IMR-90 (cell line): ENCODE results near the gene NOXO1. TPM values are rescaled to one million over a fixed set of nuclear protein-coding genes. Genes with fewer than 3 reads are reported as not detected.
"Not testable (repeated sequence)": the region's sequence is repeated elsewhere in the genome, so short reads cannot be mapped to it uniquely, and the experiment has no call there.

Experiments
- ATAC-seq: fragments of 200-7000 bp; cut with Tn5 transposase; 2 replicates; pipeline ENCODE4 v1.9.1; 2020; ENCODE audit warnings: low read depth, mild to moderate bottlenecking, moderate library complexity
- BruUV-seq: library from RNA; stranded (reverse); fragments of 400-500 nt; replicated peaks from 2 replicates; lab custom pipeline; 2021; lab: Mats Ljungman, UMichigan
- CTCF ChIA-PET: fragments of 300-600 bp; formaldehyde crosslinking; extraction: SDS; loops from one replicate; lab custom pipeline; 2021; ENCODE audit warnings: antibody characterized with exemption; lab: Yijun Ruan, JAX
- POLR2A ChIA-PET: fragments of 300-600 bp; sonication (Branson Sonifier 250); formaldehyde crosslinking; loops from one replicate; lab custom pipeline; 2022; ENCODE audit warnings: antibody characterized with exemption; ENCODE audit not compliant: unreplicated experiment; lab: Charles Lee
- DNase-seq: peaks from one replicate; pipeline ENCODE4 v3.0.0; 2013
- H2AFZ ChIP-seq: replicated peaks from 2 replicates; pipeline ENCODE3; 2013; ENCODE audit warnings: low read length, mild to moderate bottlenecking; ENCODE audit not compliant: poor library complexity
- H2AK5ac ChIP-seq: 2 replicates; pipeline ENCODE4 v1.6.1; 2013; ENCODE audit warnings: low read depth, low read length, inconsistent platforms
- H2AK9ac ChIP-seq: replicated peaks from 2 replicates; pipeline ENCODE3; 2013; ENCODE audit warnings: mild to moderate bottlenecking, low read depth, low read length, moderate library complexity; ENCODE audit not compliant: poor library complexity
- H2BK120ac ChIP-seq: 2 replicates; pipeline ENCODE4 v1.6.1; 2013; ENCODE audit warnings: low read depth, low read length, inconsistent platforms
- H2BK15ac ChIP-seq: 3 replicates; pipeline ENCODE4 v1.6.1; 2013; ENCODE audit warnings: low read depth, low read length, inconsistent platforms
- H2BK20ac ChIP-seq: 2 replicates; pipeline ENCODE4 v1.6.1; 2013; ENCODE audit warnings: low read depth, mild to moderate bottlenecking, inconsistent platforms, low read length, moderate library complexity
- H2BK5ac ChIP-seq: 2 replicates; pipeline ENCODE4 v1.6.1; 2013; ENCODE audit warnings: mild to moderate bottlenecking, low read depth, low read length, inconsistent platforms; ENCODE audit not compliant: poor library complexity, severe bottlenecking
- H3K14ac ChIP-seq: replicated peaks from 2 replicates; pipeline ENCODE4 v1.6.1; 2013; ENCODE audit warnings: low read depth, low read length, inconsistent platforms
- H3K18ac ChIP-seq: 2 replicates; pipeline ENCODE4 v1.6.1; 2013; ENCODE audit warnings: low read depth, low read length, control low read depth
- H3K23ac ChIP-seq: 2 replicates; pipeline ENCODE4 v1.6.1; 2013; ENCODE audit warnings: low read depth, low read length, inconsistent platforms
- H3K27ac ChIP-seq: 2 replicates; pipeline ENCODE4 v1.5.1; 2013; ENCODE audit warnings: mild to moderate bottlenecking, control low read depth, low read length; ENCODE audit not compliant: insufficient read depth
- H3K27me3 ChIP-seq: 2 replicates; pipeline ENCODE4 v1.6.1; 2013; ENCODE audit warnings: low read length; ENCODE audit not compliant: control insufficient read depth, insufficient read depth
- H3K36me3 ChIP-seq: 2 replicates; pipeline ENCODE4 v1.6.1; 2013; ENCODE audit warnings: low read length, mixed read lengths; ENCODE audit not compliant: control insufficient read depth, insufficient read depth
- H3K4ac ChIP-seq: 2 replicates; pipeline ENCODE4 v1.6.1; 2013; ENCODE audit warnings: low read depth, low read length, inconsistent platforms
- H3K4me1 ChIP-seq: 2 replicates; pipeline ENCODE4 v1.6.1; 2013; ENCODE audit warnings: low read length, mixed read lengths; ENCODE audit not compliant: control insufficient read depth, insufficient read depth
- H3K4me2 ChIP-seq: 2 replicates; pipeline ENCODE4 v1.6.1; 2013; ENCODE audit warnings: low read depth, mild to moderate bottlenecking, control low read depth, low read length, moderate library complexity
- H3K4me3 ChIP-seq: 2 replicates; pipeline ENCODE4 v1.5.1; 2013; ENCODE audit warnings: low read depth, mild to moderate bottlenecking, control low read depth, low read length, moderate library complexity; ENCODE audit not compliant: insufficient read depth
- H3K56ac ChIP-seq: 2 replicates; pipeline ENCODE4 v1.6.1; 2013; ENCODE audit warnings: low read length, inconsistent platforms; ENCODE audit not compliant: insufficient read depth; ENCODE audit errors: extremely low read depth
- H3K79me1 ChIP-seq, 2 experiments: 2 replicates each; pipeline ENCODE4 v1.6.1; 2013; ENCODE audit warnings: low read length in 2 of 2, inconsistent platforms in 1 of 2, low read depth in 1 of 2
- H3K9ac ChIP-seq: 2 replicates; pipeline ENCODE4 v1.6.1; 2013; ENCODE audit warnings: low read depth, low read length, control low read depth
- H3K9me1 ChIP-seq: 2 replicates; pipeline ENCODE4 v1.6.1; 2013; ENCODE audit warnings: low read length, inconsistent platforms; ENCODE audit not compliant: insufficient read depth
- H3K9me3 ChIP-seq: 2 replicates; pipeline ENCODE4 v1.6.1; 2013; ENCODE audit warnings: low read length; ENCODE audit not compliant: control insufficient read depth, insufficient read depth
- H4K20me1 ChIP-seq: 2 replicates; pipeline ENCODE4 v1.6.1; 2013; ENCODE audit warnings: low read length, inconsistent platforms; ENCODE audit not compliant: insufficient read depth
- H4K5ac ChIP-seq: 2 replicates; pipeline ENCODE4 v1.6.1; 2013; ENCODE audit warnings: mild to moderate bottlenecking, low read depth, low read length, control low read depth
- H4K8ac ChIP-seq, 2 experiments: 2 replicates each; pipeline ENCODE4 v1.6.1; 2013; ENCODE audit warnings: low read depth in 2 of 2, low read length in 2 of 2, control low read depth in 1 of 2, inconsistent platforms in 1 of 2
- H4K91ac ChIP-seq: 2 replicates; pipeline ENCODE4 v1.6.1; 2013; ENCODE audit warnings: low read depth, low read length, inconsistent platforms; ENCODE audit not compliant: insufficient read depth
- WGBS, 2 experiments: methylation state at CpG; one replicate each; pipeline versions ENCODE4 v1.1.5 to v1.1.7; 2013; ENCODE audit warnings: missing lambda C conversion rate in 2 of 2; ENCODE audit not compliant: insufficient read length in 1 of 2; ENCODE audit errors: extremely low coverage in 2 of 2; 5-methylcytosine and 5-hydroxymethylcytosine counted together
- dilution Hi-C: fragments of 300-500 bp; cut with HindIII; formaldehyde crosslinking; loops from one replicate; pipeline ENCODE4 v1.14.3; 2018; ENCODE audit warnings: low sequenced_read_pairs; ENCODE audit not compliant: unreplicated experiment
- in situ Hi-C: fragments of 300-500 bp; cut with MboI; formaldehyde crosslinking; loops from 3 replicates; pipeline ENCODE4 v1.14.3; 2019; ENCODE audit warnings: low sequenced_read_pairs, inconsistent platforms, mixed read lengths
- intact Hi-C: fragments of 100-400 bp; cut with micrococcal nuclease; formaldehyde crosslinking; loops from 2 replicates; pipeline ENCODE4 v1.10.0; 2022
- polyA plus RNA-seq, 3 experiments: library from polyadenylated mRNA; depleted of rRNA; stranded (reverse); fragments of >200 nt; gene quantifications; 2 replicates each; pipeline ENCODE4 v1.2.3, GENCODE V29; 2012; ENCODE audit warnings: low replicate concordance in 1 of 3
- total RNA-seq: library from RNA; depleted of rRNA; stranded (reverse); fragments of >200 nt; gene quantifications from 2 replicates; pipeline ENCODE4 v1.2.3, GENCODE V29; 2012

Gene NOXO1
- total and polyA plus RNA-seq, 2 of the 4 experiments (the other 2 are of a cell fraction) = 0.56 TPM; not detected in 1

- H3K23ac ChIP-seq, H3K14ac ChIP-seq, H3K9me1 ChIP-seq, POLR2A ChIA-PET, CTCF ChIA-PET, H4K5ac ChIP-seq, H3K4ac ChIP-seq, H3K27ac ChIP-seq, H2AK9ac ChIP-seq, H4K8ac ChIP-seq, H3K9me3 ChIP-seq, H2BK15ac ChIP-seq, H3K27me3 ChIP-seq, H4K91ac ChIP-seq, H2BK20ac ChIP-seq, in situ Hi-C loops, H3K9ac ChIP-seq, H3K4me3 ChIP-seq, H2AFZ ChIP-seq, ATAC-seq, H3K18ac ChIP-seq, H2BK5ac ChIP-seq, intact Hi-C loops, H3K56ac ChIP-seq, DNase-seq, H3K4me2 ChIP-seq, dilution Hi-C loops, H2AK5ac ChIP-seq, H2BK120ac ChIP-seq: not testable (repeated sequence)
- H3K79me1 ChIP-seq = peaks cover 3 to 53% of the 10 kb centered on the region in 2 experiments
- TSS peak; percentile 99 for BruUV-seq
- H4K20me1 ChIP-seq = peaks cover 43% of the 10 kb centered on the region
- peaks cover 12% of the 10 kb centered on the region for H3K4me1 ChIP-seq
- WGBS, 2 experiments = no CpG with 5 or more reads among the region's 37 CpGs
- H3K36me3 ChIP-seq = peaks cover 27% of the 10 kb centered on the region
Measured at GRCh38 chr16:1962161-1963153, 18.8 kb downstream of the NOXO1 start.
